Left kidney (tissue), 8 donors: ENCODE measurements around the gene BTG2. TPM values are rescaled to one million over a fixed set of nuclear protein-coding genes. Genes with fewer than 3 reads are reported as not detected.
"Not testable (repeated sequence)": the region's sequence is repeated elsewhere in the genome, so short reads cannot be mapped to it uniquely, and the experiment has no call there.

ENCODE experiments used
- DNase-seq: peaks from one replicate; pipeline ENCODE4 v3.0.0-alpha.2; 2013
- long read RNA-seq, 8 donors: transcript quantifications; one replicate each; lab custom pipeline, GENCODE V29; 2026
- polyA plus RNA-seq: library from polyadenylated mRNA; unstranded; fragments of 120-200 nt; gene quantifications from one replicate; pipeline ENCODE4 v1.2.1, GENCODE V29; 2013; ENCODE audit not compliant: insufficient read length

The BTG2 gene, protein sequence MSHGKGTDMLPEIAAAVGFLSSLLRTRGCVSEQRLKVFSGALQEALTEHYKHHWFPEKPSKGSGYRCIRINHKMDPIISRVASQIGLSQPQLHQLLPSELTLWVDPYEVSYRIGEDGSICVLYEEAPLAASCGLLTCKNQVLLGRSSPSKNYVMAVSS
- 102 TPM for polyA plus RNA-seq
- long read RNA-seq, donor 1, transcript BTG2-201 (2 exons, 2,712 nt), result major isoform, 23 of 23 reads
- long read RNA-seq, donor 1, partial matches to known transcripts, result 0 of 23 reads
- long read RNA-seq, donor 1, other reads (novel, unspliced or antisense), result 0 of 23 reads
- long read RNA-seq, donor 2, transcript BTG2-201 (2 exons, 2,712 nt), result major isoform, 20 of 33 reads
- long read RNA-seq, donor 2, partial matches to known transcripts, result 13 of 33 reads
- long read RNA-seq, donor 2, other reads (novel, unspliced or antisense), result 0 of 33 reads
- long read RNA-seq, donor 3, transcript BTG2-201 (2 exons, 2,712 nt), result major isoform, 20 of 47 reads
- long read RNA-seq, donor 3, partial matches to known transcripts, result 27 of 47 reads
- long read RNA-seq, donor 3, other reads (novel, unspliced or antisense), result 0 of 47 reads
- long read RNA-seq, donor 4, partial matches to known transcripts, result 0 of 4 reads
- long read RNA-seq, donor 4, other reads (novel, unspliced or antisense), result 0 of 4 reads
- long read RNA-seq, donor 5, transcript BTG2-201 (2 exons, 2,712 nt), result major isoform, 36 of 37 reads
- long read RNA-seq, donor 5, partial matches to known transcripts, result 0 of 37 reads
- long read RNA-seq, donor 5, other reads (novel, unspliced or antisense), result 0 of 37 reads
- long read RNA-seq, donor 6, transcript BTG2-201 (2 exons, 2,712 nt), result major isoform, 17 of 17 reads
- long read RNA-seq, donor 6, partial matches to known transcripts, result 0 of 17 reads
- long read RNA-seq, donor 6, other reads (novel, unspliced or antisense), result 0 of 17 reads
- long read RNA-seq, donor 7, transcript BTG2-201 (2 exons, 2,712 nt), result major isoform, 27 of 27 reads
- long read RNA-seq, donor 7, partial matches to known transcripts, result 0 of 27 reads
- long read RNA-seq, donor 7, other reads (novel, unspliced or antisense), result 0 of 27 reads
- long read RNA-seq, donor 8, transcript BTG2-201 (2 exons, 2,712 nt), result major isoform, 11 of 11 reads
- long read RNA-seq, donor 8, partial matches to known transcripts, result 0 of 11 reads
- long read RNA-seq, donor 8, other reads (novel, unspliced or antisense), result 0 of 11 reads

DNA sequence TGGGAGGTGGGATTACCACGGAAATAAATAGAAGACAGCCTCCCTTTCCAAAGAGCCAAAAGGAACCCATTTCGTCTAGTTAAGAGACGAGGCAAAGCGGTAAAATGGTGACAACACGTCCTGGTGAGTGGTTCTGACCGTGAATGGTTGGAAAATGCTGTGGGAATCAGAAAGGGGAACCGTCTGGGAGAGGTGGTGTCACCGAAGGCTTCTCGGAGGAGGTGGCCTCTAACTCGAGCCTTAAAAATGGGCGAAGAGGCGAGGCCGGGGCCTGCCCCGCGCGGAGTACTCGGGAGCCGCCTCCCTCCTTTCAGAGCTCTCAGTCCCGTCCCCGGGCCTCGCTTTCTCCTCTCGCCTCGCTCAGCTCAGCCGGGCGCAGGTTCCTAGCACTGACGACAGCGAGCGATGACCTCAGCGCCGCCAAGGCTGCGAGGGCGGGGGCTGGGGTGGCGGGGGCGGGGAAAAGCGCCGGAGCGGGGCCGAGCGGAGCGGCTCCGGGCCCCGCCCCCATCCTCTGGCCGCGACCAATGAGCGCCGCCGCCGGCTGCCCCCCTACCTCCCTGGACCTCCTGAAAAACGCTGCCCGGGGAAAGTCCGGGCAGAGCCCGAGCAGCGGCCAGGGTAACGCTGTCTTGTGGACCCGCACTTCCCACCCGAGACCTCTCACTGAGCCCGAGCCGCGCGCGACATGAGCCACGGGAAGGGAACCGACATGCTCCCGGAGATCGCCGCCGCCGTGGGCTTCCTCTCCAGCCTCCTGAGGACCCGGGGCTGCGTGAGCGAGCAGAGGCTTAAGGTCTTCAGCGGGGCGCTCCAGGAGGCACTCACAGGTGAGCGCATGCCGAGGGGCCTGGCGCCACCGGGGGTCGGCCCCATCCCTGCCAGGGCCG, at the start of gene BTG2:
TSS of gene BTG2 (plus strand) at position 601 of the 890 bp plus-strand sequence. CDS start at position 689, 88 bp downstream.
- DNase-seq, result peak; percentile 89

DNA sequence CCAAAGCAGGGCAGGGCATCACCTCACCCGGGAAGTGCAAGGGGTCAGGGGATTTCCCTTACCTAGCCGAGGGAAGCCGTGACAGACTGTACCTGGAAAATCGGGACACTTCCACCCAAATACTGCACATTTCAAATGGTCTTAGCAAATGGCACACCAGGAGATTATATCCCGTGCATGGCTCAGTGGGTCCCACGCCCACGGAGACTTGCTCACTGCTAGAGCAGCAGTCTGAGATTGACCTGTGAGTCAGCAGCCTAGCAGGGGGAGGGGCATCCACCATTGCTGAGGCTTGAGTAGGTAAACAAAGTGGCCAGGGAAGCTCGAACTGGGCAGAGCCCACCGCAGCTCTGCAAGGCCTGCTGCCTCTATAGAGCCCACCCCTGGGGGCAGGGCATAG, 48.7 kb upstream of the BTG2 start:
- not testable (repeated sequence) for DNase-seq

DNA sequence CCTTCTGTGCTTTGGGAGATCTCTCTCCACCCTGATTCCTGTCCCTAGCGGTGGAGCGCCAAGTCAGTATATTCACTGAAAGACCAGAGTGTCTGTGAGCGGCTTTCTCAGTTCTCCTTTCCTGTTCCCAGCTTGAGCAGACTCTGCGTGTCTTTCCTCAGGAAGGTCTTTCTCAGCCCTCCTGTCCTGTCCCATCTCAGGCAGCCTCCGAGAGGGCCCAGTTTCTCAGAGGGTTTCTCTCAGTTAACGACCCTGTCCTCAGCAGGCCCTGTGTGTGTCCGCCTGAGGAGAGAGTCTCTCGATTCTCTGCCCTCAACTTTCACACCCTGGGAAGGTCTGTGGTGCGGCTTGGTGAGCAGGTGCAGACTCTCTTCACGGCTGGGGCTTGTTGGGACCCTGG, 41.8 kb upstream of the BTG2 start:
- DNase-seq, result no peak

DNA sequence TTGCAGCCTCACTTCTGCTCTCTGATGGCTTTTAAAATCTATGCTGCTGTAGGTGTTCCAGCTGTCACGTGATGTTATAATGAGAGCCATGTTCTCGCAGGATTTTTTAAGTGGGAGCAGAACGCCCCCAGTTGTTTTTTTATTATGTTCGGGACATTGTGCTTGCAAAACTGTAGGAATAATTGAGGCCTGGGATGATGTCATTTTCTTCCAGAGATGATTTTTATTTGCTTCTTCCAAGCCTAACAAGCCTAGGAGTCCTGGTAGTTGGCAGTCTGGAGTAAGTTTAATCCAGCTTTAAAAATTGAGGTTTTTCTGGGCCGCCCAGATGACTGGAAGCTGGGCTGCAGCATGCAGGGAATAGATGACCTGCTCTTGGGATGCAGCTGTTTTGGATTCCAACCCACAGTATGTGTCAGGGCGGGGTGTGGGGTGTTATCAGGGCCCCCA, 41.2 kb upstream of the BTG2 start:
- no peak for DNase-seq

DNA sequence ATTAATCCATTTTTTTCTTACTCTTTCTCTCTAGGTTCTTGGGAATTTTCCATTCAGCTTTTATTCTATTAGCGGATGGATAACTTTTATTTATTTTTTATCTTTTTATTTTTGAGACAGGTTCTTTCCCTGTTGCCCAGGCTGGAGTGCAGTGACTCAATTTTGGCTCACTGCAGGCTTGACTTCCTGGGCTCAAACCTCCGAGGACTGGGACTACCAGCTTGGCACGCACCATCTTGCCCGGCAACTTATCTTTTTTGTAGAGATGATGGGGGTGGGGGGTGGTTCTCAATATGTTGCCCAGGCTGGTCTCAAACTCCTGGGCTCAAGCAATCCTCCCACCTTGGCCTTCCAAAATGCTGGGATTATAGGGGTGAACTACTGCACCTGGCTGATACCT, 39.8 kb upstream of the BTG2 start:
- DNase-seq, result no peak

DNA sequence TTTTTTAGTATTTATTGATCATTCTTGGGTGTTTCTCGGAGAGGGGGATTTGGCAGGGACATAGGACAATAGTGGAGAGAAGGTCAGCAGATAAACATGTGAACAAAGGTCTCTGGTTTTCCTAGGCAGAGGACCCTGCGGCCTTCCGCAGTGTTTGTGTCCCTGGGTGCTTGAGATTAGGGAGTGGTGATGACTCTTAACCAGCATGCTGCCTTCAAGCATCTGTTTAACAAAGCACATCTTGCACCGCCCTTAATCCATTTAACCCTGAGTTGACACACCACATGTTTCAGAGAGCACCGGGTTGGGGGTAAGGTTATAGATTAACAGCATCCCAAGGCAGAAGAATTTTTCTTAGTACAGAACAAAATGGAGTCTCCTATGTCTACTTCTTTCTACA, 39.2 kb upstream of the BTG2 start:
- not testable (repeated sequence) for DNase-seq

DNA sequence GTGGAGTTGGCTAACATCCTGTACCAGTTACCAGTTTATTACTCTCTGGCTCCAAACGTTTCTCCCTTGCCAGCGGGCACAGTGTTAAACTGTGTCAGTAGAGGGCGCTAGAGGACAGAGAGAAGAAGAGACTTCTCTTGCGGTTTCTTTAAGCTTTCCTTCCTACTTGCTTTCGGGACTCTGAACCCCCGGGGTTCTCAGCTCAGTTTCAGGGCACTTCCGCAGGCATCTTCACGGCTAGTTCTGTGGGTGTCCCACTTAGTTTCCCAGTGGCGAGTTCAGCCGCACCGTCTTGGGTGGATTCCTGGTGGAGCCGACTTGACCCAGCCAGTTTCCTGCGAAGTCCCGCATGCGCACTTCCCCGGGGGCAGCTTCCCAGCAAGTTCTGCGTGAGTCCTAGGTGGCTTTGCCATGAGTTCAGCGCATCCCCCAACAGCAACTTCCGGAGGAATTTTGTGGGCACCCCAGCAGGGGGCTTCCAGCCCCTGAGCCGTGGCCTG, 37.9 kb upstream of the BTG2 start:
- DNase-seq, result peak; percentile 95

DNA sequence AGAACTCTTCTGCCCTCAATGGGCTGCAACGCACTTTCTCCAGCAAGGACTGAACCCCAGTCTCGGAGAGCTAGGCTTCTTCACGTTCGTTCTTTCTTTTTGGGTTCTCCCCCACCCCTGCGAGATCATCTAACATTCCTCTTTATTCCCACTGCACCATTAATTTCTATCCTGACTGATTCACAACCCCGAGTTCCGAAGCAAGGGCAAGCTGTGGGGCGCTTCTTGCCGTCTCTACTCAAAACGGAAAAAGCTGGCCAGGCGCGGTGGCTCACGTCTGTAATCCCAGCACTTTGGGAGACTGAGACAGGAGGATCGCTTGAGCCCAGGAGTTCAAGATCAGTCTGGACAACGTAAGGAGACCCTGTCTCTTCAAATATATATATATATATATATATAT, 37.4 kb upstream of the BTG2 start:
- no peak for DNase-seq

DNA sequence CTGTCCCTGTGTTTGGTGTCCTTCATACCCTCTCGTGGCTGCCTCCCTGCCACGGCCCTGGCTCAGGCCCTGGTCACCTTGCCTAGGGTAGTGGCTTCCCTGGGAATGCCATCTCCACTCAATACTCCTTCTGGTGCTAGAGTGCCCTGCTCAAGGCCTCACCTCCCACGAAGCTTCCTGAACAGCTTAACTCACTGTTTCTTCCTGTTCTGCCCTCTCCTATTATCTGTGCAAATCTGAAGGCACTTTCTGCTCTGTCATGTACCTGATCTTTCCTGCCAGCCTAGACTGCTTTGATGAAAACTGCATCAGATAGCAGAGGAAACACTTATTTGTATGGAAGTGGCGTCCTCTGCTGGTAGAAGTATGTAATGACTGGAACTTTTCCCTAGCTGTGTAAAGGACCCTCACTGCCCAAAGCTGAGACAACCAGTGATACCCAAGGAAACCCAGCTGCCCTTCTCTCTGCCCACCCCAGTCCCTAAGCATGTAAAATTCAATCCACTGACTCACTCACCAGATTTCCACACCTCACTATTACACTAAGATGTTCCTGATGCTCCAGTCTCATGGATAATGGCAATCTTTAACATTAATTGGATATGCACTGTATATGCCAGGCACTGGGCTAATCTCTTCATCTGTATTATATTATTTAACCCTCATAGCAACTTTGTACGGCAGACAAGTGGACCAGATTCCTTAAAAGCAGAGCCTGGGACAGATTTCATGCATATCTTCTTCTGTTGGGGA, 36.2 kb upstream of the BTG2 start:
- DNase-seq, result peak; percentile 79

DNA sequence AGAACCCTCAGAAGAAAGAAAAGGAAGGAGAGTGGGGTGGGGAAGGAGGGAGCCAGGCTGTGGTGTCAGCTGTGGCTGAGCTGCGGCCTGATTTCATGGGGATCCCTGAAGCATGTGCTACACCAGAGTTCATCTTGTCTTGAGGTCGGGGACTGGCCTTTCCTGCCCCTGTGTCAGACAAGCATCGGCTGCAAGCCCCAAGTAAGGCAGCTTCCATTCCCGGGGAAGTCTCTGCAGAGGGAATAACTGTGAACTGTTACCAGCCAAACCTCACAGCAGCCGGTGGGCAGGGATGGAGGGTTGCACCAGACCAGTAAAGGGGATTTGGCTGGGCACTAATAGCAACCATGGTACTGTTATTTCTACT, 35.7 kb upstream of the BTG2 start:
- no peak for DNase-seq

DNA sequence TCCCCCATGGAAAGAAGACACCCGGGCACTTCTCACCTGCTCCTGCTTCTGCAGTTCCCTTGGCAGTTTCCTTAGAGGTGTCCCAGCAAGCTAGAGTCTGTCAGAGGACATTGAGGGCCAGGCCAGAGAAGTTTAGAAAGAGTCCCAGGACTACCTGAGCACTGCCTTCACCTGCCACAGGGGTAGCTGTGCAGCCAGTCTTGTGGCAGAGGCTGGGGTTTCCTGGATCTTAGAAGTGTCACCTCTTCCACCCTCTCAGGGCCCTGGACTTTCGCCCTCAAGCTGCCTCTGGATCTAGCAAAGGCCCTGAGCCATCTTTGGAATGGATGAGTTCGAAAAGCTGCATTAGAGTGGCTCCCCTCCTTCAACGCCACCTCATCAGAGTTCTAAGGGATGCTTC, 34.9 kb upstream of the BTG2 start:
- no peak for DNase-seq

DNA sequence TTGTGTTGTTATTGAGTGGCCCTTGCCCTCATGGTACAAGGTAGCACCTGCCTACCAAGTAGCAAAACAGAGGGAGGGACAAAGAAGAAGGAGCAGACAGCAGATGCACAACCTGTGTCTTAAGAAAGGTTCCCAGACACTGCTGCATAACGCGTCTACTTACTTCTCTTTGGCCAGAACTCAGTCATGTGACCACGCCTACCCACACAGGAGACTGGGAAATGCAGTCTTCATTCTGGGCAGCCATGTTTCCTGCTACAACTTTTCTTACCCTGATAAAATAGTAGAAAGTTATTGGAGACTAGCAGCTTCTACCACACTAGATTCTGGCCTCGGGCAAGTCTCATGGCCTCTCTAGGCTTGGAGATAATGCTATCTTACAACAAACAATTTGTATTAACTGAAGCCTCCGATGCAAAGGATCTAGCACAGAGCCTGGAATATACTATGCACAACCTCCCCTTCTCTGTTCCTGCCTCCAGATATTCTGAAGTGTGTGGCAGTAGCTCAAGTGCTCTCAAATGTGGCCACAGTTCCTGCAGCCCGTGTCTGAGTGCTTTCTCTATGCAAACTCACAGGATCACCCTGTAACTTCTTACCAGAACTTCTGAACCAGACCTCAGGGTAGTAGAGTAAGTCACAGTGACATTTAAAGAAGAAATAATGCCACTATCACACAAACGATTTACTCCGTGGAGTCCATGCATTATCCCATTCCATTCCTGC, 34.1 kb upstream of the BTG2 start:
- DNase-seq, result no peak

DNA sequence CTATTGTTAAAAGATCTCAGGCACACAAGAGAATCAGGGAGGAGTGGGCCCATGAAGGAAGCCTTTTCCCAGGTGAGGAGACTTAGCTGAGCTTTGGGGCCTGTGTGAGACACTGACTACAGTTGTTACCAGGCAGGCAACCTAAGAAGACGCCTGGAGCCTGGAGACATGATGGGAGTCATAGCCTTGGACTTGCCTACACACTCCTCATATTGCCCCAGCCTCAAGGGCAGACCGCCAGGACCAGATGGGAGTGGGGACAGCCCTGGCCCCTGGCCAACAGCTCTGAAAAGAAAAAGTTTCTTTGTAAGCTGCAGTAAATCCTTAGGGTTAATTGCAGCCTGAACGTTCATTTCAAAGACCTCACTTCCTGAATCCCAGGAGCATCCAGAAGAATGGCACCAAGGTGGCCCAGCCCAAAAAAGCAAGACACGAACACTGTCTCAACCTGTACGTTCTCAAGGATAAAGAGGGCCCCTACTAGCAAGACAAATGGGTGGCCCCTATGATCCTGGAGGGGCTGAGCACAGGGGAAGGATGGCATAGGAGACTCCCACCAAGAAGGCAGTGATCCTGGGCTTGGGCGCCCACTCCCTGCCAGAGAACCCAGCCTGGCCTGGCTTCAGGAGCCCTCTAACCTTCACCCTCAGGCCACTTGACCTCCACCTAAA, 33.2 kb upstream of the BTG2 start:
- no peak for DNase-seq

DNA sequence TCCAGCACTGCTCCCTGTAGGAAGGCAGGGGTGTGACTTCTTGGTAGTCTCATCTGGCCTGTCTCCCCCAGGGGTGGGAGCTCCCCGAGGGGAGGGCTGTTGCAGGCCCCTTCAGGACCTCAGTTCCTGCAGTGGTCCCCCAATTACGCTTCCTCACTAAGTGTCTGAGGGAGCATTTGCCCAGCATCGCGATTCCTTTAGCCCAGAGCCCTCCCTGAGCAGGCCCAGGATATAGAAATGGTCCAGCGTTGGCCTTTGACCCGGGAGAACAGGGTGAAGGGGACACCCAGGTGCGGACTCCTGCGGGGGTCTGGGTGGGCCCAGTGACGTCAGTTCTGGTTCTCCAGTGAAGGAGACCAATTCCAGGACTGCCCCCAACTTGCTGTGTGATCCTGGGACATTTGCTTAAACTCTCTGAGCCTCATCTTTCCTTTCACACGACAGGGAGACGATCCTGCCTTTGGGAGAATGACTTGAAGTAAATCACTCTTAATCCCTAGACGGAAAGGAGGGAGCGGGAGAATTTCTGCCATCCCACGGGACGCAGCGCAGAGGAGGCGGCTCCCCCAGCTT, 32.6 kb upstream of the BTG2 start:
- no peak for DNase-seq

DNA sequence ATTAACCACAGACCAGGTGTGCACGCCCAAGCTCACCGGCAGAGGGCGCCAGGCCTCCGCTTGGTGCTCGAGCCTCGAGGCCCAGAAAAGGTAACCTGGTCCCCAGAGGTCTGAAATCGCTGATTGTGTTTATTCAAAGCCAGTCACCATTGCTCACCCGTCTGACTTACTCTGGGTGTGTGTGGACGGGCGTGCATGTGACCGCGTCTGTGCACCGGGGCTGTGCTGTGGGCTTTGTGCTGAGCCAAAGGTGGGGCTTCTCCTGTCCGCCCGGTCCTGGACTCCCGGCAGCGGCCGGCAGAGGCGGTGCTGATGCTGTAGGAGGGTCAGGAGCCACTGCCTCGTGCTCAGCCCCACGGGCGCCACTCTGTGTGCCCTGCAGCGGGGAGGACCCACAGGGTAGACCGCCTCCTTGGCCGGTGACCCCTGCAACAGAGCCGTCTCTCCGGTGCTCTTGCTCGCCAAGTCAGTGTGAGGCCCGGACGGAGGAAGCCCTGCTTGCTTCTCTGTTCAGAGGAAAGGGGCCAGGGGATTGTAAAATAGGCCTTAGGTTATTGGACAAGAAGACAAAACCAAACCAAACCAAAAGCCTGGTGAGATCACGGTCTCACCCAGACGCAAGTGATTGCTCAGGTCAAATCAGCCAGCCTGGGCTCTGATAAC, 32.0 kb upstream of the BTG2 start:
- peak; percentile 90 for DNase-seq

DNA sequence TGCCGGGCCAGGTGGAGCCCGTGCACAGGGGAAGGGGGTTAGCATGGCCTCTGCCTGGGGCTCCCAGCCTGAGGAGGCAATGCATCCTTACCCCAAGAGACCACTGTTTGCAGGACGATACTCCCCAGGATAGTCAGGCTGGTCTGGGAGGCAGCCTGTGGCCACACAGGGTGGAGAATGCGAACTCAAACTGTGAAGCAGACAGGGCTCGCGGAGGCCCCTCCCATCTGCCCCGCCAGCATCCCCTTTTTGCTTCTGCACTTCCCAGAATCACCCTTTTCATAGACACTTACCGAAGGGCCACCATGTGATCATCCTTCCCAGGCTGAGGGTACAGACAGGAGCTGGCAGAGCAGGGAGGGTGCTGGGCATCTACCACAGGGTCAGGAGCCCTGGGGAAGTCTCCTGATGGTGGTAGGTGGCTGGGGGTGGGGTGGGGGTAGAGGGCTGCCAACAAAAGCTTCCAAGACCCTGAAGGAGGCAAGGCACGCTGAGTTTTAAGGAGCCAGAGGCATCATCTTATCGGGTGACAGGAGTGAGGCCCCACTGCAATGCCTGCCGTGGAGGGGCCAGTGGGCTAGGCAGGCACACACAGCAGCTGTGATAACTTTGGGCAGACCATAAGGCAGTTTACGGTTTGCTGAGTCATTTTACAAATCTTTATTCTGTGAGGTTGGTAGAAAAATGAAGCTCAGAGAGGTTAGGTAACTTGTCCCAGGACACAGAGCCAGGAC, 31.3 kb upstream of the BTG2 start:
- DNase-seq, result no peak

DNA sequence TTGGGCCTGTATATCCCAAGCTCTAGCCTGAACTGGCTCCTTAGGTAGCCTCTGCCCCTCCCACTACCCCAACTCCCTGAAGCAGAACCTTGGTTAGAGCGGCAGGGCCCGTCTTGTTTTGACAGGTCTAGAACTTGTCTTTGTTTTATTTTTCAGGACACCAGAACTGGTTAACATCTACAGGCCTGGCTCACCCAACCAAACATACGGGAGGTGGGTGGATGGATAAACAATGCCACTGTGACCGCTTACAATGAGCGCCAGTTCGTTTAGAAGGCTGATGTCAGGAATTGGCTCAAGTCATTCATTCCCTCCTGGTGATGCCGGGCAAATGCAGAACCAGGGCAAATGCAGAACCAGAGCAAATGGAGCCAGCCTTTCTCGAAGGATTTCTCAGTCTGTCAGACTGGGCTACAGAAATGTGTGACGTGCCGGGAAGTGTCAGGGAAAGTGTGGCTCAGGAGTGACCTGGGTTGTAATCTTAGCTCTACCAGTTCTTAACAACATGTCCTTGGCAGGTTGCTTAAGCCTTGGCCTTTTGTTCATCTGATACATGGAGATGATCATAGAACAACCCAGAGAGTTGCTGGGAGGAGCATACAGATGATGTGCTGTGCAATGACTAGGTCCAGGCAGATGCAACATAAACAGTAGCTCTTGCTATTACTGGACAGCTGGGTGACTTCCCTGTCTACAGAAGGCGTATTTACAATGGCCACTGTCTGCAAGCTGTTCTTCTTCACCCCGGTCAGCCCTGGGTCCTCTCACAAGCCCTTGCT, 30.5 kb upstream of the BTG2 start:
- no peak for DNase-seq
